ENCODE data around the gene TMIGD2.

DNA sequence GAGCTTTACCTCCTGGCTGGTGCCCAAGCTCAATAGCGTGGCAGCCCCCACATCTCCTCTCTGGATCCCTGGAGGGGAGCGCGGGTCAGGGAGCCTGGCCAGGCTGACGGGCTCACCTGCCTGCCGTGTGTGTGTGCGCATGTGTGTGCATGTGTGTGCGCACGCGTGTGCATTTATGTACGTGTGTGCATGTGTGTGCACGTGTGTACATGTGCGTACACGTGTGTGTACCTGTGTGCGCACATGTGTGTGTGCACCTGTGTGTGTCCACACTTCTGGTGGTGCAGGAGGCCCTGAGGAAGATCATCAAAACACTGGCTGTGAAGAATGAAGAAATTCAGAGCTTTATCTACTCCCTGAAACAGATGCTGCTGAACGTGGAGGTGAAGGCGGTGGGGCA is 3.5 kb upstream of the TMIGD2 start:
- no peak for TF ChIP-seq SIN3A (IDR thresholded peaks at IDR 0.05; ENCODE audit: borderline replicate concordance, insufficient read depth, low read length)
- no peak for TF ChIP-seq POLR2AphosphoS5 (IDR thresholded peaks at IDR 0.05; ENCODE audit: low read depth, low read length)

All from PFSK-1 (cell line).